ENCODE results near the gene RAB37. TPM values are rescaled to one million over a fixed set of nuclear protein-coding genes. Genes with fewer than 3 reads are reported as not detected.

RAB37 gene
- polyA plus RNA-seq, 1 of the 3 experiments (the other 2 are of a cell fraction), result 0.25 TPM

GRCh38 chr17:74742978-74743545 is 6.0 kb downstream of the RAB37 start:
- Histone ChIP-seq H4K20me1 (ENCODE audit: insufficient read depth) (no peaks in the 10 kb centered on the region), H3K9ac (no peak overlapping the region), H3K4me3 (ENCODE audit: low read depth in 2 of 2, low read length in 1 of 2) (no peak overlapping the region), H3K9me2 (no peaks in the 10 kb centered on the region), H3K27me3 (ENCODE audit: insufficient read depth) (peaks cover 13% of the 10 kb centered on the region; the same call in 1 of the 2 replicates), H3K27ac (ENCODE audit: low read depth in 2 of 2, low read length in 1 of 2) (no peak overlapping the region), H3K36me3 (replicated peaks in 1 of 2; ENCODE audit: control insufficient read depth in 1 of 2, insufficient read depth in 2 of 2, low read length in 1 of 2) (no peaks in the 10 kb centered on the region), H3F3A (replicated peaks; ENCODE audit: insufficient read depth) (peaks cover 14% of the 10 kb centered on the region), H3K4me2 (no peak overlapping the region), H3K9me3 (no peaks in the 10 kb centered on the region), H3K79me2 (ENCODE audit: insufficient read depth) (no peaks in the 10 kb centered on the region), H3K4me1 (ENCODE audit: control insufficient read depth in 1 of 2, insufficient read depth in 2 of 2, low read depth in 1 of 2, low read length in 1 of 2) (peaks cover 0 to 3% of the 10 kb centered on the region in 2 experiments; a peak in 1 of 4 replicates), H2AFZ (ENCODE audit: low read depth) (no peak overlapping the region)
- no peak for DNase-seq
- 68% methylated on average over 9 of the region's 9 CpGs for WGBS (ENCODE audit: low lambda C conversion rate)
- TF ChIP-seq SIN3A (IDR thresholded peaks at IDR 0.05; ENCODE audit: borderline replicate concordance, low read depth, low read length), result no peak
- TF ChIP-seq JUND (IDR thresholded peaks at IDR 0.05), result no peak
- TF ChIP-seq EP300 (IDR thresholded peaks at IDR 0.05; ENCODE audit: borderline replicate concordance in 1 of 2, low read depth in 1 of 2, low read length in 1 of 2), result no peak
- TF ChIP-seq TEAD4 (IDR thresholded peaks at IDR 0.05; ENCODE audit: borderline replicate concordance, insufficient read depth), result no peak
- TF ChIP-seq YY1 (IDR thresholded peaks at IDR 0.05; ENCODE audit: low read depth), result no peak
- TF ChIP-seq, protein P1, sequence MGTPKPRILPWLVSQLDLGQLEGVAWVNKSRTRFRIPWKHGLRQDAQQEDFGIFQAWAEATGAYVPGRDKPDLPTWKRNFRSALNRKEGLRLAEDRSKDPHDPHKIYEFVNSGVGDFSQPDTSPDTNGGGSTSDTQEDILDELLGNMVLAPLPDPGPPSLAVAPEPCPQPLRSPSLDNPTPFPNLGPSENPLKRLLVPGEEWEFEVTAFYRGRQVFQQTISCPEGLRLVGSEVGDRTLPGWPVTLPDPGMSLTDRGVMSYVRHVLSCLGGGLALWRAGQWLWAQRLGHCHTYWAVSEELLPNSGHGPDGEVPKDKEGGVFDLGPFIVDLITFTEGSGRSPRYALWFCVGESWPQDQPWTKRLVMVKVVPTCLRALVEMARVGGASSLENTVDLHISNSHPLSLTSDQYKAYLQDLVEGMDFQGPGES (IDR thresholded peaks at IDR 0.05; ENCODE audit: low read depth, low read length), result no peak
- no peak for TF ChIP-seq FOXJ3 (CRISPR knock-in tag; IDR thresholded peaks at IDR 0.05)
- no peak for TF ChIP-seq TAF1 (IDR thresholded peaks at IDR 0.05; ENCODE audit: borderline replicate concordance, low read depth, low read length)
- TF ChIP-seq RXRA (IDR thresholded peaks at IDR 0.05; ENCODE audit: borderline replicate concordance, low read depth), result no peak
- ChIA-PET CTCF (interaction anchor here (1.2 to 8.2 kb wide), 8 partner anchors 26 to 177 kb away, joined by 3 to 301 read pairs (median 11); partner anchors contain the start of gene NAT9), POLR2A (no interaction called here)

DNA sequence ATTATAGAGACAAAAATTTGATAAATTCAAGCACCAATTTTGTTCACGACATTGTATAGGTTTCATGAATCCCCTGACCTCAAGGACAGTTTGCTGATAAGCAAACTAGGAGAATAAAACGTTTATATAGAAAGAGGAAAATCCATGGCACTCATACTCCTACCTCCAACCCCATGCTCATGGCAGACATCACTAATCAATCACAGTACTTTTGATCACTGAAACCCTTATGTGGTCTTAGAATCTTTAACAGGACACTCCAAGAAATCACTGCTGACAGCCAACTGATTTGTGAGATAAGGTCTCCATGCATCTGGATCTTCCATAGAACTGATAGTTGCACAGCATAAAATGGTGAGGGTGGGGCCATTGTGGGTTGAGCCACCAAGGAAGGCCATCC is 6.7 kb downstream of the RAB37 start:
- no peaks in the 10 kb centered on the region for H3K9me2 ChIP-seq
- H3F3A ChIP-seq (replicated peaks; ENCODE audit: insufficient read depth), result peaks cover 14% of the 10 kb centered on the region
- H3K4me2 ChIP-seq, result no peak overlapping the region
- DNase-seq, result no peak
- peaks cover 0 to 3% of the 10 kb centered on the region in 2 experiments; a peak in 1 of 4 replicates for H3K4me1 ChIP-seq (ENCODE audit: control insufficient read depth in 1 of 2, insufficient read depth in 2 of 2, low read depth in 1 of 2, low read length in 1 of 2)
- H3K79me2 ChIP-seq (ENCODE audit: insufficient read depth), result no peaks in the 10 kb centered on the region
- no peaks in the 10 kb centered on the region for H3K36me3 ChIP-seq (replicated peaks in 1 of 2; ENCODE audit: control insufficient read depth in 1 of 2, insufficient read depth in 2 of 2, low read length in 1 of 2)
- no peak overlapping the region for H2AFZ ChIP-seq (ENCODE audit: low read depth)
- no peak overlapping the region for H3K9ac ChIP-seq
- H3K9me3 ChIP-seq, result no peaks in the 10 kb centered on the region
- CTCF ChIA-PET, result interaction anchor here (0.8 to 21.6 kb wide), 12 partner anchors 7 to 1269 kb away, joined by 3 to 1361 read pairs (median 9); partner anchors contain the start of genes GRIN2C and NAT9
- H3K27ac ChIP-seq (ENCODE audit: low read depth in 2 of 2, low read length in 1 of 2), result no peak overlapping the region
- POLR2A ChIA-PET, result interaction anchor here (3.1 kb wide), 1 partner anchor 26 kb away, joined by 20 read pairs; no protein-coding TSS in a partner anchor
- peaks cover 6% of the 10 kb centered on the region; the same call in 1 of the 2 replicates for H3K27me3 ChIP-seq (ENCODE audit: insufficient read depth)
- TF ChIP-seq YY1 (IDR thresholded peaks at IDR 0.05; ENCODE audit: low read depth) (no peak), JUND (IDR thresholded peaks at IDR 0.05) (no peak), RXRA (IDR thresholded peaks at IDR 0.05; ENCODE audit: borderline replicate concordance, low read depth) (no peak)
- TF ChIP-seq, protein P2, sequence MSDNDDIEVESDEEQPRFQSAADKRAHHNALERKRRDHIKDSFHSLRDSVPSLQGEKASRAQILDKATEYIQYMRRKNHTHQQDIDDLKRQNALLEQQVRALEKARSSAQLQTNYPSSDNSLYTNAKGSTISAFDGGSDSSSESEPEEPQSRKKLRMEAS (IDR thresholded peaks at IDR 0.05; ENCODE audit: low read depth), result no peak
- H4K20me1 ChIP-seq (ENCODE audit: insufficient read depth), result no peaks in the 10 kb centered on the region
- WGBS (ENCODE audit: low lambda C conversion rate), result 23% methylated on average over 2 of the region's 2 CpGs
- H3K4me3 ChIP-seq (ENCODE audit: low read depth in 2 of 2, low read length in 1 of 2), result no peak overlapping the region

Measured in SK-N-SH (cell line).